ENCODE measurements around the gene TEX10.
"Not testable (repeated sequence)": the region's sequence is repeated elsewhere in the genome, so short reads cannot be mapped to it uniquely, and the experiment has no call there.

TEX10 gene

DNA sequence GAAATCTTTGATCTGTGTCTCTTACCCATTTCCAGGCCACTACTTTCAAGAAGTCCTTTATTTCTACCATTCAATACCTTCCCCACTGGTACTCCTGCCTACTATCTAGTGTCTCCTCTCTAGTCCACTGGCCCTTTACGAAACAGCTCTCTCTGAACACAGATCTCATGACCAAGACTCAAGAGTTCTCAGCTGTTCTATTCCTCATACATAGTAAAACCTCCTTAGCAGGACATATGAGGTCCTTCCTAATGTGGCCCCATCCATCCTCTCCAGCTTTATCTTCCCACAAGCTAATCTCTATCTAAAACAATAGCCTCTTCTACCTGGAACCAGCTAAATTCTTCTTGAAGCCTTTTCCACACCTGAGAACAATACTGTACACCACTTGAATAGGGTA is 2.6 kb downstream of the TEX10 start:
- DNase-seq (ENCODE audit: low spot score) = no peak

DNA sequence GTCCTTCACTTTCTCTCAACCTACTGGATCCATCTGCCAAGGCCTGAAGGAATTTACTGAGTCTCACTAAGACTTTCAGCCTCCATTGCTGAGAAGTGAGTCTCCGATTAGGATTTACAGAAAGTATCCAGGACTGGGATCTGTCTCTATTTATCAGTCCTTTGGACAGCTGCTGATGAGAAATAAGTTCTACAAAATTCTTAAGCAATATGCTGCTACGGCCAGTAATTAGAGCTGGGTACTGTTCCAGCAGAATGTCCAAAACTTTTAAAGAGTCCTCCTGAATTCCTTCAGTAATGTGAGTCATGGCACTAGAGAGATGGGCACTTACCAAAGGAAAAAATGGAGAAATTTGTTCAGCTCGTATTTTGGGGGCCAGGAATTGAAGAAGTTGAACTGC is 5.9 kb downstream of the TEX10 start:
- DNase-seq (ENCODE audit: low spot score) = peak; percentile 75

DNA sequence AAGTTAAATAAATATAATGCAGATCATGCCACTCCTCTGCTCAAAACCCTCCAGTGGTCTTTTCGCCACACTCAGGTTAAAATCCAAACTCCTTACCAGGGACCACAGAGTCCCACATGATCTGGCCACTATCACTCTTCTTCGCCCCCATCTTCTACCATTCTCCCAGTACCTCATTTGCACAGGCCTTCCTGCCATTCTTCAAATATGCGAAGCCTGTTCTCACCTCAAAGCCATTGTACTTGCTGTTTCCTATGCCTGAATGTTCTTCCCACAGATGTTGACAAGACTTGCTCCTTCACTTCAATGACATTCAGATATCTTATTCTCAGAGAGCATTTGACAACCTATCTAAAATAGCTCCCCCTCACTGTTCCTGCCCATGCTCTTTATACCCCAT is 10.9 kb downstream of the TEX10 start:
- no peak for DNase-seq (ENCODE audit: low spot score)

DNA sequence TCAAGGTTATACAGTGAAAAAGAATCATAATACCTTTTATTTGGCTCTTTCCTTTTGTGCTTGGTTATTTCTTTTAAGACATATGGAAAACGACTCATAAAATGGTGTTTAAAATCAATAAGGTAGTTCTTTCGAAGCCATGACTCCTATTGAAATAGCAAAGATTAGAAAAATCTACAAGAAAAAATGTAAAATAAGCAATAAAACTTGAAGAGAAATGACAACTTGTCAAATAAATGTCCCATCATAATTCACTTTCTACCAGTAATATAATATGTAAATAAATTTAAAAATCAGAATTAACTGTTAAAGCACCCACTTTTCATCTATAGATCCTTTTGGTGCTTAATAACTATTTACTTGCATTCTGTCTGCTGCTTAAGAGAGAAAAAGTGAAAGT is 12.5 kb downstream of the TEX10 start:
- DNase-seq (ENCODE audit: low spot score) = no peak

DNA sequence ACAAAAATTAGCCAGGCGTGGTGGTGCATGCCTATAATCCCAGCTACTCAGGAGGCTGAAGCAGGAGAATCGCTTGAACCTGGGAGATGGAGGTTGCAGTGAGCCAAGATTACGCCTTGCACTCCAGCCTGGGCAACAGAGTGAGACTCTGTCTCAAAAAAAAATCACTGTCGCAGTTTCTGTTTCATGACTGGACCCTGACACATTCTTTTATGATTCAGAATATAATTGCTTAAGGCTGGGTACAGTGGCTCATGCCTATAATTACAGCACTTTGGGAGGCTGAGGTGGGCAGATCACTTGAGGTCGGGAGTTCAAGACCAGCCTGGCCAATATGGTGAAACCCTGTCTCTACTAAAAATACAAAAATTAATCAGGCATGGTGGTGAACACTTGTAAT is 14.0 kb downstream of the TEX10 start:
- not testable (repeated sequence) for DNase-seq (ENCODE audit: low spot score)

DNA sequence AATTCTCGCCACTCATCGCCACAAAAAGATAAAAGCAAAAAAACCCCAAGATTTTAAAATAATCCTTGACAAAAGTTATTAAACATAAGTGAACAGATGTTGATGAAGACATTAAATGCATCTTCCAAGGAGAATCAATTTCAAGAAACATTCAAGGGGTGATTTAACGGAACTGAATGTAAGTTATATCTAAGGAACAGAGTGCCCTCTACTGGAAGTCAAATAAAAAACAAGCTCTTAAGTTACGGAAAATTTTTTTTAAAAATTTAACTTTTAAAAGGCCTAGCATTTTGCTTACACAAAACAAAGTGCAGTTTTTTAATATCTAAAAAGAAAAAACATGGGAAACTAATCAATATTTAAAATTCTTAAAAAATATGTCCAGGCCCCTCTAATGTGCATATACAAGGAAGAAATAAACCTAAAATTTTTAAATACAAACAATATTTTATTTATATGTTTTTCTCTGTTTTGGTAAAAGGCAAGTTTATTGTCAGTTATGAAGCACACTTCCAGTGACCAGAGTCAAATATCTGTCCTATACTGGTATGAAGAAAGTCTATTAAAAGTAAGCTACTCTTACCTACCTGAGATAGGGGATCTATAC is 28.0 kb downstream of the TEX10 start:
- peak; percentile 40 for DNase-seq (ENCODE audit: low spot score)

DNA sequence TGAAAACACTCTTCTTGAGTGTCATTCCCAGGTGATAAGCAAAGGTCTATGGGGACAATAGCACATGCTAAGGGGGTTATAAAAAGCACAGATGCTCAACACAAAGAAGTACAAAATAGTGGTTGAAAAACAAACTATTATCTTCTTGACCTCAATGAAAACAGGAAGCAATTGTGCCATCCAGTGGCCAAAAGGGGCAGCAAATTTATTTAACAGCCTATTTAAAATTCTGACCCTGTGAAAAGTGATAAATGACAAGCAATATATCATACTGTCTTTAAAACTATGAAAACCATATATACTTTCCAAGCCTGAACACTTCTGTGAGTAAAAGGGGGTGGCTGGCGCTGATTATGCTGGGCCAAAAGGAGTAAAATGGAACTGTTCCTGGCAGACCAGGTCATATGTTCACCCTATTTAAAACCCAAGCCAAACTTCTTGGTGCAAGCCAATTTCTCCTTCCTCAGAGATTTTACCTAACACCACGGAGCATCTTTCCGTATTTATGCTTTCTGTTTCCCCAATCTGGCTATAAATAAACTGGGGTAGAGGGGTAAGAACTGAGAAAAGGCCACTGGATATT is 29.7 kb downstream of the TEX10 start:
- peak; percentile 40 for DNase-seq (ENCODE audit: low spot score)

DNA sequence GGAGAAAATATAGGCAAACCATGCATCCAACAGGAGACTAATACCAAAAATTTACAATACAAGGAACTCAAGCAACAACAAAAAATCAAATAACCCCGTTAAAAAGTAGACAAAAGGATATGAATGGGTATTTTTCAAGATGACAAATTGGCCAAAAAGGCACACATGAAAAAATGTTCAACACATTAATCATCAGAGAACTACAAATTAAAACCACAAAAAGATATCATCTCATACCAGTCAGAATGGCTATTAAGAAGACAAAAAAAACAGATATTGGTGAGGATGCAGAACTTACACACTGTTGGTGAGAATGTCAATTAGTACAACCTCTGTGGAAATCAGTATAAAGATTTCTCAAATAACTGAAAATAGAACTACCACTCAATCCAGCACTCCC is 35.0 kb downstream of the TEX10 start:
- no peak for DNase-seq (ENCODE audit: low spot score)

DNA sequence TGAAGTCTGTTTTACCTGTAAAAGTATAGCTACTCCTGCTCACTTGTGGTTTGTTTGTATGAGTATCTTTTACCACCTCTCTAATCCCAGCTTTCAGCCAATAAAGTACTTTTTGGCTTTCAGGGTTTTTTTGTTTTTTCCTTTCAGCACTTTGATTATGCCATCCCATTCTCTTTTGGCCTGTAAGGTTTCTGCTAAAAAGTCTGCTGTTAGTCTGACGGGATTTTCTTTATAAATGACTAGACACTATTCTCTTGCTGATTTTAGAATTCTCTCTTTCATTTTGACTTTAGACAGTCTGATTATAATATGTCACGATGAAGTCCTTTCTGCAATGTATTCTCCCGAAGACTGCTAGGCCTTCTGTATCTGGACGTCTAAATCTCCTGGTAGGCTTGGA is 37.2 kb downstream of the TEX10 start:
- no peak for DNase-seq (ENCODE audit: low spot score)

DNA sequence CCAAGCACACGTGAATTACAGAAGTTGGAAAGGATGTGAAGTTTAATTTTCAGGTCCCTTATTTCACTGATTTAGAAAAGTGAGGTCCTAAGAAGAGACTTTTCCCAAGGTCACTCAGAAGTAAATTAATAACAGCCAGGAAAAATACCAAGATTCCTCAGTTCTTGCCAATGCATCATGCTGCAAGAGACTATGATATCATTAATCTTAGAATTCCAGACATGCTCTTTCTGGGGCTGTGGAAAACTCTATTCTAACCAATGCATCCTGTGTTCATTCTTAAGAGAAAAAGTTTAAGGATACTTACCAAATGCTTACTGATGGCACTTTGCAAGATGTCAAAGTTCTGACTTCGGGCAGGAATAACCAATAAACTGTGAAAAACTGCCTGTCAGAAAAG is 42.8 kb downstream of the TEX10 start:
- DNase-seq (ENCODE audit: low spot score) = peak; percentile 22

DNA sequence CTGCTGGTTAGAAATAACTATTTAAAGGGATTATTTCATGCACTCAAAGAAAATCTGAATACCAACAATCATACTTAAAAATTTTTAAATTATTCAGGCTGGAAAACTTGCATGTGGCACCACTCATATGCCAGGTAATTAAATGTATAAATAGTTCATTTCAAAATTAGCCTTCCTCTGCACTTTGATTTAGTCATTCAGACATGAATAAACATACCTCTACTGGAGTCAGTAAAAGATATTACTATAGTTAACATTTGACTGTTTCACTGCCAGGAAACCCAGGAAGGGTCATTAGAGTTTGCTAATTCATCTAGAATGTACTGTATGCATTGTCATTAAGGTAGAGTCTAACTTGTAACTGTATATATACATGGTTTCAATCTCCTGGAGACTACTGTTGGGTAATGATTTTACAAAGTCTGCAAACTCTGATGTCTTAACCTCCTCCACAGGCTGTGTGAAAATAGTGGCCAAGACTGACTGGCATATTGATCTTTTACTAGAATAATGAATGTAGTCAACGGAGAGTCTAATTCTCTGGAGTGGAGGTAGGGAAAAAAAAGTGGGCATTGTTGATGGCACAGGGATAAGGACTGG is 43.7 kb downstream of the TEX10 start:
- no peak for DNase-seq (ENCODE audit: low spot score)

DNA sequence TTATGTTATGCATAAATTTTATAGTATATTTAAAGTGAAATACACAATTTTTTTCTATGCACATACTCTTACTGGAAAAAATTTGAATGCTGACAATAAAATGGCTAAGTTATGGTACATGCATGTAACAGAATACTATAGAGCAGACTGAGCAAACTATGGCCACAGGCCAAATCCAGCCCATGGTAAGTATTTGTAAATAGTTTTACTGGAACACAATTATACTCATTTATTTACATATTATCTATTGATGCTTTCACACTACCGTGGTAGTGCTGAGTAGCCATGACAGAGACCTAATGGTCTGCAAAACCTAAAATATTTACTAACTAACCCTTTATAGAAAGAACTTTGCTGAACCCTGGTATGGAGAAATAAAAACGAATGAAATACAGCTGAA is 45.7 kb downstream of the TEX10 start:
- no peak for DNase-seq (ENCODE audit: low spot score)

DNA sequence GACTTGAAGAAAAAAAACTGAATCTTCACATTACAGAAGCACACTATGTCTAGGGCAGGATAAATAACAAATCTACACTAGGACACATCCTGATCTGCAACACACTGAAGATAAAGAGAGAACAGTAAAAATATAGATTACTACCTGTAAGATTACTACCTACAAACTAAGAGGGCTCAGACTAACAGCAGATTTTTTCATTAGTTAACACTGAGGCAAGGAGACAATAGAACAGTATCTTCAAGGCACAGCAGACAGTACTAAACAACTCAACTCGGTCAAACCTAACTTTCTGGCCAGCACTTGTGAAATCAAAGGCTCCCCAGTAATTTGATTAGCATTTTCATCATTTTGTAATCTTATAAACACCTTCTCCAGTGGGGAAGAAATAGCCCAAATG is 46.5 kb downstream of the TEX10 start:
- no peak for DNase-seq (ENCODE audit: low spot score)

DNA sequence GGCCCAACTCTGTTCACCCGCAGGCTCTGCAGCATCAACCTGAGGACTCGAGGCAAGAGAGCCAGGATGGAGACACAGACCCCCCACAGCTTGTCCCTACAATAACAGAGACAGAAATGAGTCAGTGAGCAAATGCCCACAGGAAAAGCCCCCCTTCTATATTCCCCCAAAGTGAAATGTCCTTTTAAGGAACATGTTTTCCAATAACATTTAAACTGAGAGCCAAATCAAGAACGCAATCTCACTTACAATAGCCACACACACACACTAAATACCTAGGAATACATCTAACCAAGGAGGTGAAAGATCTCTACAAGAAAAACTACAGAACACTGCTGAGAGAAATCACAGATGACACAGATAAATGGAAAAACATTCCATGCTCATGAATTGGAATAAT is 49.0 kb downstream of the TEX10 start:
- no peak for DNase-seq (ENCODE audit: low spot score)

DNA sequence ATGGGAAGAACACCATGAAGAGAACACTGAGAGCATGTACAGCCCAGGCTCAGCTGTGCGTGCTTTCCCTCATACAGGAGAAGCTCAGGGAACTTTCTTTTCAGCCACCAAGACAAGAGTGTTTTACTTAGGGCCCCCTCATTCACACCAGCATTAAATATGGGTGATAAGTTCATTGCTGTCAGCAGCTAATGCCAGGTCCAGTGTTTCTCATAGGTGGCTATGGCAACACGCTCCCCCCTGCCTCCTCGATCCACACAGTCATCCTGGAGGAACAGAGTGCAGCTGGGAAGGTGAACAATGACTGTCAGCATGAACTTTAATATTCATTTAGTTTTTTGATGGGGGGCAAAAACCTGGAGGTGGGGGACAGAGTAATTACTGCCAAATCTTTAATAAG is 54.4 kb downstream of the TEX10 start:
- DNase-seq (ENCODE audit: low spot score) = no peak

DNA sequence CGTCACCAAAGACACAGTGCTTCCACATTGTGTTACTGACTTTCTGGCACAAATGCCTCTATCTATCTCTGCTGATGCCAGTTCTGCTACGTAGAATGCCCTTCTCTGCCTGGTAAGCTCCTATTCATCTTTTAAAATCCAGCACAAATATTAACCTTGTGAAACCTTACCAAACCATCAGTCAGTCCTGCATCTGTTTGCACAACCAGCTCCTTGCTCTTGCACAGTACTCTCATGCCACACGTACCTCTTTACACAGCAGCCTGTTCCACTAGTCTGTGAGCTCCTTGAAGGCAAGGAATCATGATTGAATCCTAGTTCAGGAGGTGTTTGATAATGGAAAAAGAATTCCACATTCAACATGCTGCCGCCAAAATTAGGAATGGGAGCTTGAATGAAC is 56.3 kb downstream of the TEX10 start:
- no peak for DNase-seq (ENCODE audit: low spot score)

DNA sequence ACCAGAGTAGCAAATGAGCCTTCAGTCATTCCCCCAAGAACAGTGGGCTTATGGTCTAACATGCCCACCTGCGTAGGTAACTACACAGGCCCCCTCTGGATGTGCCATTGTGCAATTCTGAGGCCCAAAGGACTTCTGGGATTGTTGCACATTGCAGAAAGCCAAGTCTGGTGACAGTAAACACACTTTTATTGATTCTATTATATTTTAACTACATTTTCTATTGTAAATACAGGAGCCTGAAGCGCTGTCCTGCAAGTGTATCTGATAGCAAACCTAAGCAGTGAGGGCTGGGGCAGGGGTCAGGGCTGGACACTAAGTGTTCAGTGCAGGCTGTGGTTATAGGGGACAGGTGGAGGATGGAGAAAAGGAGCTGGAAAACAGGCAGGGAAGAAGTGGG is 57.5 kb downstream of the TEX10 start:
- no peak for DNase-seq (ENCODE audit: low spot score)

DNA sequence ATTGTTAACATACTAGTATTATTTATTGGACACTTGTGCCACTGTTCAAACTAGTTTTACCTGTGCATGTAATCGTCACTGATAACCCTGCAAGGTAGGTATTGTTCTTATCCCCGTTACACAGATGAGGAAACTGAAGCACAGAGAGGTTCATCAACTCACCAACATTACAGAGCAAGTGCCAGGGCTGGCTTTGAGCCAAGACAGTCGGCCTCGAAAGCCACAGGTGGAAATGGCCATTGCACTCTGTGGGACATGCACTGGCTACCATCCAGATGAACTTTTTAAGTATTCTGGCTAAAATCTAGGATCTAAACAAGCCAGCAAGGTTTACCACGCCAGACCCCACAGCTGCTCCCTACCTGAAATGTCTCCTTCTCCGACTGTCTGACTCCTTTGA is 57.9 kb downstream of the TEX10 start:
- no peak for DNase-seq (ENCODE audit: low spot score)

DNA sequence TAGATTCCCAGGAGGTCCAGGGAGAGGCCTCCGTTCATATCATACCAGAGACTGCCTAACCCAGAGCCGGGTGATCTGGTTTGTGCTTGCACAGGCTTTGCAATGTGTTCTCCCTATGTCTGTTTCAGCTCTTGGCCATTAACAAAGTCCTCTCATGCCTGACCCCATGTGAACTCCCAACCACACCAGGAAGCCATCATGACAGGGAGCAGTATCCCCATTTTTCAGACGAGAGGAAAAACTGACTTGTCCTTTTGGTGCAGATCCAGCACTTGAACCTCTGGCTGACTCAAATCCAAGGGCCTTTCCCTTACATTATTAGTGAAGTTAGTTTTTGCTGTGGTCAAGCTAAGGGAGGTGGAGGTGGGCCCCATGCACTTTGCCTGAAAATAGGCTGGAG is 58.4 kb downstream of the TEX10 start:
- DNase-seq (ENCODE audit: low spot score) = peak; percentile 7

DNA sequence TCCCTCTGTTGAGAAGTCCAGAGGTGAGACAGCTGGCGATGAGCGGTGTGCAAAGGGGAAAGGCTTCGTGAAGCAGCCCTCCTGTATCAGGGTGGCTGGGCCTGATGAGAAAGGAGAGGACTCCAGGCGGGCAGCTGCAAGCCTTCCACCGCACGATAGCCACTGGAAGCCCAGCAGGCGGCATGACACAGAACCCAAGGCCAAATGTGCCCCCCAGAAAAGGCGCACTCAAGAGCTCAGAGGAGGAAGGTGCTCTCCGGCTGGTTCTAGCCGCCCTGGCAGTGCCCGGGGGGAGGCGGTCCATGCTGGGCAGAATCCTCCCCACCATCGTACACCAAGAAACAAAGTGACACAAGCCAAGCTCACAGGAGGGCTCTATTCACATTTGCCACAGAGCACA is 60.3 kb downstream of the TEX10 start:
- no peak for DNase-seq (ENCODE audit: low spot score)

DNA sequence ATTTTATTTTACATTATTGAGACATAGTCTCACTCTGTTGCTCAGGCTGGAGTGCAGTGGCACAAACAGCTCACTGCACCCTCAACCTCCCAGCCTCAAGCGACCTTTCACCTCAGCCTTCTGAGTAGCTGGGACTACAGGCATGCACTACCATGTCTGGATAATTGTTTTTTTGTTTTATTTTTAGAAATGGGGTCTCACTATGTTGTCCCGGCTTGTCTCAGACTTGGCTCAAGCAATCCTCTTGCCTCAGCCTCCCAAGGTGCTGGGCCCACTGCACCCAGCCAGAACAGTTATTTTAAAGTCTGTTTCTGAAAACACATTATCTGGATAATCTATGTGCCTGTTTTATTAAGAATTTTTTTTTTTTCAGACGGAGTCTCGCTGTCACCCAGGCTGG is 62.0 kb downstream of the TEX10 start:
- DNase-seq (ENCODE audit: low spot score) = no peak

DNA sequence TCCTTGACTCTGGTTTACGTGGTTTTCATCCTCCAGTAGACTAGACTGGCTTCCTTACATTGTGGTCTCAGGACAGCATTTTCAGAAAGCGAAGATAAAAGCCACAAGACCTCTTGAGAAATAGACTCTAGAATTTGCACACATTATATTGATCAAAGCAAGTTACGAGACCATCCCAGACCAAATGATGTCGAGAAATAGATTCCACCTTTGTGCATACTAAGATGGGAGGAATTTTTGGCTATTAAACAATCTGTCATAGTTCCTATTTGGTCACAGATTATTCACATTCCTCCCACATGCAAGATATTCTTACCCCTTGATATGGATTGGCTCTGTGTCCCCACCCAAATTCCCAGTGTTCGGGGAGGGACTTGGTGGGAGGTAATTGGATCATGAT is 65.6 kb downstream of the TEX10 start:
- DNase-seq (ENCODE audit: low spot score) = no peak

DNA sequence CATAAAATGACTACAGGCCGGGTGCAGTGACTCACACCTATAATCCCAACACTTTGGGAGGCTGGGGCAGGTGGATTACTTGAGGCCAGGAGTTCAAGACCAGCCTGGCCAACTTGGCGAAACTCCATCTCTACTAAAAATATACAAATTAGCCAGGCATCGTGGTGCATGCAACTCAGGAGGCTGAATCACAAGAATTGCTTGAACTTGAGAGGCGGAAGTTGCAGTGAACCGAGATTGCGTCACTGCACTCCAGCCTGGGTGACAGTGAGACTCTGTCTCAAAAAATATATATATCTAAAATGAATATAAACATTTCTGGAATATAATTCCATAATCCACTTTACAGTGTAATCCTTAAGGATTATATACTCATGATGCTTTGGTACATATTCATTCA is 66.5 kb downstream of the TEX10 start:
- DNase-seq (ENCODE audit: low spot score) = no peak

DNA sequence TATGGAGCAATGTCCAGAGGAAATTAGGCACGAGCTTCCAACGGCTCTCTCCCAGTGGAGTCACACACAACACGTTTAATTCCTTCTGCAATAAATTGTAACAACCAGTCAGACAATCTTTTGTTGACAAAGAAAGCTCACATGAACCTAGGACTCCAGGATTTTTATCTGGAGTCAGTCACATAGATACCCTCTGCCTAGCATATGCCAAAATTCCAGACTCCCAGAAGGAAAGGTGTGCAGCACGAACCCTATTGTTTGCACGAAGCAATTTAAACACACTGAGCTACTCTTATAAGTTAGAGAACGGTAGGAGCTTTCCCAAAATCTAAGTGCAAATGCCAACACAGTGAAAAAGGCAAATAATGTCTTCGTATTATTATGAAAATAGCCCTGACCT is 67.1 kb downstream of the TEX10 start:
- no peak for DNase-seq (ENCODE audit: low spot score)
